Measurements from ENCODE around the gene SNRPD2.
"Not testable (repeated sequence)": the region's sequence is repeated elsewhere in the genome, so short reads cannot be mapped to it uniquely, and the experiment has no call there.

SNRPD2 gene
- long read RNA-seq, donor 1, transcript SNRPD2-202 (4 exons, 615 nt): minor isoform, 5 of 521 reads
- long read RNA-seq, donor 1, transcript SNRPD2-201 (3 exons, 901 nt): major isoform, 446 of 521 reads
- long read RNA-seq, donor 1, partial matches to known transcripts: 54 of 521 reads
- long read RNA-seq, donor 1, other reads (novel, unspliced or antisense): 15 of 521 reads
- long read RNA-seq, donor 2, transcript SNRPD2-201 (3 exons, 901 nt): major isoform, 266 of 314 reads
- long read RNA-seq, donor 2, partial matches to known transcripts: 39 of 314 reads
- long read RNA-seq, donor 2, other reads (novel, unspliced or antisense): 7 of 314 reads
- long read RNA-seq, donor 3, transcript SNRPD2-201 (3 exons, 901 nt): major isoform, 80 of 112 reads
- long read RNA-seq, donor 3, partial matches to known transcripts: 32 of 112 reads
- long read RNA-seq, donor 3, other reads (novel, unspliced or antisense): 0 of 112 reads
- long read RNA-seq, donor 4, transcript SNRPD2-201 (3 exons, 901 nt): major isoform, 199 of 251 reads
- long read RNA-seq, donor 4, partial matches to known transcripts: 43 of 251 reads
- long read RNA-seq, donor 4, other reads (novel, unspliced or antisense): 8 of 251 reads
- long read RNA-seq, donor 5, transcript SNRPD2-201 (3 exons, 901 nt): major isoform, 256 of 309 reads
- long read RNA-seq, donor 5, partial matches to known transcripts: 38 of 309 reads
- long read RNA-seq, donor 5, other reads (novel, unspliced or antisense): 12 of 309 reads
- long read RNA-seq, donor 6, transcript SNRPD2-201 (3 exons, 901 nt): major isoform, 181 of 276 reads
- long read RNA-seq, donor 6, partial matches to known transcripts: 89 of 276 reads
- long read RNA-seq, donor 6, other reads (novel, unspliced or antisense): 5 of 276 reads
- long read RNA-seq, donor 7, transcript SNRPD2-201 (3 exons, 901 nt): major isoform, 318 of 396 reads
- long read RNA-seq, donor 7, partial matches to known transcripts: 66 of 396 reads
- long read RNA-seq, donor 7, other reads (novel, unspliced or antisense): 11 of 396 reads
- long read RNA-seq, donor 8, transcript SNRPD2-201 (3 exons, 901 nt): major isoform, 198 of 249 reads
- long read RNA-seq, donor 8, partial matches to known transcripts: 44 of 249 reads
- long read RNA-seq, donor 8, other reads (novel, unspliced or antisense): 5 of 249 reads

DNA sequence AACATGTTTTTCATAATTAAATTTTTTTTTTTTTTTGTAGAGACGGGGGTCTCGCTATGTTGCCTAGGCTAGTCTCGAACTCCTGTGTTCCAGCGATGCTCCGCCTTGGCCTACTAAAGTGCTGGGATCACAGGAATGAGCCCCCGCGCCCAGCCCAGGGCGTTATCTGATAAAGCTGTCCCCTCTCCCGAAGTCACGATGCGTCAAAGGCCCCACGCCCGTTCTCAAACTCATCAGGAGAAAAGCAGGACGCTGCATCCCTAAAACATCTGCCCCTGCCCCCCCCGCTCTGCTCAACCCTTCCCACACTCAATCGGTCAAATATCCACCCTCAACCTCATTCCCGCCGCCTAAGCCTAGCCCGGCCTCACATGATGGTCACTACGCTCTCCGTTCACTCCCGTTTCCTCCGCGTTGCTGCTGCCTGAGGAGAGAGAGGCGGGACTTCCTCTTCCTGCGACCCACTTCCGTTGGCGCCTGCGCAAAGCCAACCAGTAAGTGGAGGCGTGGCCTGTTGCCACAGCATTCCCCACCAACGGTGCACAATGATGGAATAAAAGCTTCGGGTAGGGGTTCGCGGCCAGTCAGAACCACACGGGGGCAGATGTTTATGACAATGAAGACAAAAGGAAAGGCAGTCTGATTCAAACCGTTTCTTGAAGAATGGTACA is at the start of gene SNRPD2:
Gene SNRPD2 (minus strand): TSS at position 438 of the 671 bp plus-strand sequence. CDS start 65 bp downstream, at position 373.
- DNase-seq: peak; percentile 100

DNA sequence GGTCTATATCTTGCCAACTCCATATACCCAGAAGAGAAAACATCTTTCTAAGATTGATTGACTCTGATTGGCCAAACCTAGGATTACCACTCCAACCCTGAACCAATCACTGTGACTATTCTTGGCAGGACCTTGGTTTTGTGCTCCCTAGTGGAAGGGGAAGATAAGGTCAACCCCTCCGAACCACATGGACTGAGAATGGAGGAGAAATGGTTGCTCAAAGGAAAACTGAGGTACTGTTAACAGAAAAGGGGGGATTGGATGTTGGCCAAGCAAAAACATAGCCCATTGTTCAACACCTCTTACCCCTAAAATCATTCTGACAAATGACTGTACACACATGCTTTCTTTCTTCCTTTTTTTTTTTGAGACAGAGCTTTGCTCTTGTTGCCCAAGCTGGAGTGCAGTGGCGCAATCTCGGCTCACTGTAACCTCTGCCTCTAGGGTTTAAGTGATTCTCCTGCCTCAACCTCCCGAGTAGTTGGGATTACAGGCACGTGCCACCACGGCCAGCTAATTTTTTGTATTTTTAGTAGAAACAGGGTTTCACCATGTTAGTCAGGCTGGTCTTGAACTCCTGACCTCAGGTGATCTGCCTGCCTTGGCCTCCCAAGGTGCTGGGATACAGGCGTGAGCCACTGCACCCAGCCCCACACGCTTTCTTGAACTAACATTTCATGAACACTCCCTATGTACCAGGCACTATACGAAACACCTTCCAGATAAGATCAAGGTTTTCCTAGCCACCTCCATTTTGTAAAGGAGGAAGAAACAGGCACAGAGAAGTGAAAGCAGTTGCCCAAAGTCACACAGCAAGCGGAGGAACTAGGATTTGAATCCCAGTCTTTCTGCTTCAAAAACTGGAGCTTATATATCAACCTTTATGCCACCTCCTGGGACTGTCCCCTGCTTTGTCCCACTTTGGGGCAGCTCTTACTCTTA is 48.0 kb upstream of the SNRPD2 start:
- DNase-seq: no peak

DNA sequence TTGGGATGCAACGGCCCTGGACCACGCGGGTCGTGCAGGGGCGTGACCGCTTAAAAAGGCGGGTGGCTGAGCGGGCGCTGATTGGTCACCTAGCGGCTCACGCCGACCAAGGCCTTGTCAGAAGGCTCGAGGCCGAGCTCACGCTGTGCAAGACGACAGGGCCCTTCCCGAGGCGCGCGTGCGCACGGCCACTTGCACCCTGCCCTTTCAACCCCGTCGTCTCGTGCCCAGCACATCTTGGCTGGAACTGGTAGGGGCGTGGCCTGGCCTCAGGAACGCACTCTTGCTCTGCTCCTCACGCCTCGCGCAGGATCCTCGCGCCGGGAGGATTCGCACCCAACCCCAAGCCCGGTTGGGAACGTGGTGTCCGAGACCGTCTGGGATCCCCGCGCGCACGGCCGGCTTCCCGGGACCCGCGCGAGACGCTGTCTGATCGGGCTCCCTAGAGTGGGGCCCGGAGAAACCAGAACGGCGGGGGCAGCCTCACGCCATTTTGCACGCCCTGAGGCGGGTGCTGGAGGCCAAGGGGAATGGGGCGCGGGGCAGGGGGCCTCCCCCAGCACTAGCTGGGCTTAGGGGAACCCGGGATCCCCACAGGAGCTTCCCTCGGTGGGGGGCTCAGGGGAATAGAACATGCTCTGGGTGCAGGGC is 41.5 kb upstream of the SNRPD2 start, which contains the start of gene MEIOSIN:
Gene MEIOSIN (plus strand): TSS at position 280 of the 651 bp plus-strand sequence. CDS start 1,938 bp downstream, outside the sequence.
- no peak for DNase-seq

DNA sequence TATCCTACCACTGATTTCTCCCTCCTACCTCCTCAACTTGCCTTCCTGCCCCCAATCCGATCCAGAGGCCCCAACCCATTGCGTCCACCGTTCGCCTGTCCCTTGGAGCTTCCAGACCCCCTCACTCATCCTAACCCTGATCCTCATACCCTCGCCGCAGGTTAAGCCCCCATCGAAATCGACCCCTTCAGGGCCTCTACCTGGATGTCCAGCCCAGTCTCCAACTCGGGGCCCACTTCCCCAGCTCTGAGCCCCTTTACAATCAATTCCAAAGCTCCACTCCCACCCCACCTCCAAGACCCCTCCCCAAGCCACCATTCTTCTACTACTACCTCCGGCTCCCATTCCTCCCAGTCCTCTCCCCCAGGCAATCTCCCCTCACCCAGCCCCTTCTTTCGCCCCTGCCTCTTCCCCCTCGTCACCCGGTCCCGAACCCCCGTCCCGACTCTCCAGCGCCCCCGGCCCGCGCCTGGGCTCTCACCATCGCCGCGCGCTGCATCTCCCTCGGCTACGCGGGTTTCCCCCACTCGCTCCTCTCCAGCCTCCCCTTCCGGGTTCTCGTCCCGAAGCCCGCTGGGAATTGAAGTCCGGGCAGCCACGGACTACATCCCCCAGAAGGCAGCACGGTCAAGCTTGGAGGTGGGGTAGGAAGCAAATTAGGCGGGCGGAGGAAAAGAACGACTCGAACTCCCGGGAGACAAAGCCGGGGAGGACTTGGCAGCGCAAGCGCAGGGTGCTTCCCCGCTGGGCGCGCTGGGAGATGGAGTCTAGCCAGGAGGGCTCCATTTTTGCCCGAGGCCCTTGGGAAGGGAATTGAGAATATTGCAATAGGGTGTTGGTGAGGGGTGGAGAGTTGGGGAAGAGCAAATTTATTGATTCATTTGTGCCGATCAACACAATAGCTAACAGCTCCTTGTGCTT is 38.9 kb upstream of the SNRPD2 start, which contains the start of gene FBXO46:
Gene FBXO46 (minus strand): TSS at position 529 of the 921 bp plus-strand sequence. CDS start 17,401 bp downstream, outside the sequence.
- DNase-seq: peak; percentile 76

DNA sequence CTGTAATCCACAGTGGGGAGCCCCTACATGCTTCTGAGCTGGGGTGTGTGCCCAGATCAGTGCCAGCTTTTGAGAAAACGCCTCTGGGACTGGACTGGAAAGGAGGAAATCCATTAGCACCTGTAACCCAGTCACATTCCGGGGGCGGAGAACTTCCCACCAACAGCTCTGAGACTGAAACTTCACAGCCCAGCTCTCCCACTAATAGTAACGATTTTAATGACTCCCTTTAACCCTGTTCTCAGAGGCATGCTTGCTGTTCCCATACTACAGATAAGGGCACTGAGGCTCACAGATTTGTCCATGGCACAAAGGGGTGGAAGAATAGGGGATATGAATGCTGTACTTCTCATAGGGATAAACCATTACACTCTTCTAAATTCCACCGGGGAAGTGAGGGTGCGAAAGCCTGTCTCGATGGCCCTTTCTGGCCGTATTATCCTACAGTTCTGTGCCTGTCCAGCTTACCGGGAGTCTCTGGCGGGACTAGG is 38.1 kb upstream of the SNRPD2 start:
- DNase-seq: no peak

DNA sequence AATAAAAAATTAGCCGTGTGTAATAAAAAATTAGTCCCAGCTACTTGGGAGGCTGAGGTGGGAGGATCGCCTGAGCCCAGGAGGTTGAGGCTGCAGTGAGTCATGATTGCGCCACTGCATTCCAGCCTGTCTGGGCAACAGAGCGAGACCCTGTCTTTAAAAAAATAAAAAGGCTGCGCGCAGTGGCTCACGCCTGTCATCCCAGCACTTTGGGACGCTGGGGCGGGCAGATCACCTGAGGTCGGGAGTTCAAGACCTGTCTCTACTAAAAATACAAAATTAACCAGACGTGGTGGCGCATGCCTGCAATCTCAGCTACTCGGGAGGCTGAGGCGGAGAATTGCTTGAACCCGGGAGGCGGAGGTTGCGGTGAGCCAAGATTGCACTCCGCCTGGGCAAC is 36.9 kb upstream of the SNRPD2 start:
- not testable (repeated sequence) for DNase-seq

DNA sequence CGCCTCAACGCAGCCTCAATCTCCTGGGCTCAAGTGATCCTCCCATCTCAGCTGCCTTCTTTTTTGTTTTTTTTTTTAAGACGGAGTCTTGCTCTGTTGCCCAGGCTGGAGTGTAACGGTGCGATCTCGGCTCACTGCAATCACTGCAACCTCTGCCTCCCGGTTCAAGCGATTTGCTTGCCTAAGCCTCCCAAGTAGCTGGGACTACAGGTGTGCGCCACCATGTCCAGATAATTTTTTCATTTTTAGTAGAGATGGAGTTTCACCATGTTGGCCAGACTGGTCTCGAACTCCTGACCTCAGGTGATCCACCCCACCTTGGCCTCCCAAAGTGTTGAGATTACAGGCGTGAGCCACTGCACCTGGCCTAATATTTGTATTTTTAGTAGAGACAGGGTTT is 28.3 kb upstream of the SNRPD2 start:
- DNase-seq: not testable (repeated sequence)

DNA sequence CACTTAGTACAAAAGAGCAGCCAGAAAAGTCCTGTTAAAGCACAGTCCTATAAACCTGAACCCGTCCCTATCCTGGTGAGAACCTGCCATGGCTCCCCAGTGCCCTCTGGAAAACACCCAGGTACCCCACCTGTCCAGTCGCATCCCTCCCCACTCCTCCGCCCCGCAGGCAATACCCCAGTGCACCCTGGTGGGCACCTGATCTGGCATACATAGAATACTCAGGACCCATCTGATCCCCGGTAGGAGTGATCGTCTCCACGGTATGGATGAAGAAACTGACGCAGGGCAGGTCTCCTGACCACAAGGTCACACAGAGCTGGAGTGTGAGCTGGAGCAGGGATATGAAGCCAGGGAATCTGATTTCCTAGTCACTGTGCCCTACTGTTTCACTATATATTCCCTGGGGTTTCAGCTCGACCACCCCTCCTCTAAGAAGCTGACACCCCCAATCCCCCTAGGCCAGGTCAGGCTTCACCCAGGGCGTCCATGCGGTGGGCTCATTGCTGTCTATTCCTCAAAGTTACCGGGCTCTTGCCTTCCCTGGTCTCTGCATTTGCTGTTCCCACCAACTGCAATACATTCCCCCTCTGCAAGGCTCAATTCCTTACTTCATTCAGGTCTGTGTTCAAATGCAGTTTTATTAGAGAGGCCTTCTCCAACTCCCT is 26.4 kb upstream of the SNRPD2 start:
- DNase-seq: no peak

DNA sequence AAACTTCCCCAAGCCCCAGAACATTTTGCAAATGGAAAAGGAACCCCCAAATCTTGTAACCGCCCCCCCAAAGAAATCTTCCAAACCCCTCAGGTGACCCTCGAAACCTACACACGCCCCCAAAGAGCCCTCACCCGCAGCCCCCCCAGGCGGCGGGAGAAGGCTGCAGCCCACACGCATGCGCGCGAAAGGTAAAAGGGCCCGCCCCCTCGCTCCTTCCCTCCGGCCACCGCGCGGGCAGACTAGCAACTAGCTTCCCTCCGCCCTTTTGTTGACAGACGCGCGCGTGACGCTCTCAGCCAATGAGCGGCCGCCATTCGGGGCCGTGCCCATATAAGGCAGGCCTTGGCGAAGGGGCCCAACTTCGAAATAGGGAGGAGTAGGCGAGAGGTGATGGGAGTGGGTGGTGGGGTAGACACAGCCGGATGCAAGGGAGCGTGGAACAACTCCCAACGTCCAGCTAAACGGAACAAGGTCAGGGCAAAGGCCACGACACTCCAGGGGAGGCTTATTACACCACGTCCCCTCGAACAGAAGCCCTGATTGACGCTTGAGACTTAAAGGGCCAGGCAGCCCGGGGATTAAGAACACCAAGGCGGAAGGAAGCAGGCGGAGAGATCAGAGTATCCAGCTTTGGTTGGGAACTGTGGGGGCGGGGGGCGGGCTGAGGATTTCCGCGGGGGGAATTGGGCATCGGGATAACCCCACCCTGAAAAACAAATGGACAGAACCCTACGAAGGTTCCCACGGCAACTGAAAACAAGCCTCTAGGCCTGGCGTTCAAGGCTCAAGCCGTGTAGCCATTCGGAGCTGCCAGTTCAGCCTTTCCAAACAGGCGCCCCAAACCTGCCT is 25.6 kb upstream of the SNRPD2 start:
- peak; percentile 88 for DNase-seq

DNA sequence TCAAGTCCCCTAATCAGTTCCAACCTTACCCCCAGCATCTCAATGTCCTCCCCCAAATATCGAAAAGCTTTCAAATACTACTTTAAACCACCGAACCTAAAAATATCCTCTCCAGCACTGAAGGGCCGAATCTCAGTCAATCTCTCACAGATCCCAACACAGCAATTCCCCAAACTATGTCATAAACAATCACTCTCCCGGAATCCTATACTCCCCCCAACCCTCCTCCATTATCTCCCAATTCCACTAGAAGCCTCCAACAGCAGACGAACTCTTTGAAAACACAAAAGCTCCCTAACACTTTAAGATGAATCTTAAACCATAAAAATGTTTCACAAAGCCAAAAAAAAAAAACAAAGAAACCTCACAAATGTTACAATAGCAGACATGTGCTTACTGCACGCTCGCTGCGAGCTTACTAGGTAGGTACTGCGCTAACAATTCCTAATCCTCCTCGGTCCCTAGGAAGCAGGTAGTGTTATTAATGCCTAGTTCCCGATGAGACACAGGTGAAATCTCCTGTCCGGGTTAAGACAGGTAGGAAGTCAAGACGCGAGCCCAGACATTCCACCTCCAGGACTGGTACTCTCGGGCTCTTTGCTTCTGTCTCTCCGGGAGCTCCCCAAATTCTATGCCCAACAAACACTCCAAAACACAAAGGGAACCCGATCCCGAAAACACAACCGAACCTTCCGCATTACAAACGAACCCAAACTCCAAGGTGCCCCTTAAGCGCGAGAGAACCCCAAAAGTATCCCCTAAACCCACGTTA is 24.8 kb upstream of the SNRPD2 start:
- peak; percentile 70 for DNase-seq

DNA sequence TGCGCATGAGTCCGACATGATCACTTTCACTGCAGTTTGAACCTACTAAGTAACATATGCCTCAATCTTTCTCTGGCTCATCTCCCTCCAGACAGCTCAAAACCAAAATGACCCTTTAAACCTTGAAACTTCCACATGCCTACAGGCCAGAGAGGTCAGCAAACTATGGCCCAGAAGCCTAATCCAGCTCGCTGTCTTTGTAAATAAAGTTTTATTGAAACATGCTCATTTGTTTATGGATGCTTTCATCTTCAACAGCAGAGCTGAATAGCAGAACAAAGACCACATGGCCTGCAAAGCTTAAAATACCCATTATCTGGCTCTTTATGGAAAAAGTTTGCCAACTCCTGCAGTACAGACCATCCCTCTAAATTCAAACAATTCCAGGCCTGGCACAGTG is 23.4 kb upstream of the SNRPD2 start:
- DNase-seq: no peak

DNA sequence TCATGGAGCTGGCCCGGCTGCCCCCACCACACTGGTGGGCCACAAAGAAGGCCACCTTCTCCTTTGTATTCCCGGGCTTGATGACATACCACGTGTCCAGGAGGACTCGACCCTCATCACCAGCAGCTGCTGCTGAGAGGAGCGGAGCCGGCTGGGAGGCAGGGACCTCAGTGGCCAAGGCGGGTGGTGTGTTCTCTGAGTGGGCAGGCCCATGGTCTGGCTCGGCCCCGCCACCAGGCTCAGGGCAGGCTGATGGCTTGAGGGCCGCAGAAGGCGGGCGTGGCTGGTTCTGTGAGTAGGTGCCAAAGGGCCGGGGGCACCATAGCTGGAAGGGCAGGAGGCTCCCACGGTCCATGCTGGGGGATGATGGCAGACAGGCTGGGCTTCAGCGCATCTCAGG is 21.4 kb upstream of the SNRPD2 start:
- no peak for DNase-seq

DNA sequence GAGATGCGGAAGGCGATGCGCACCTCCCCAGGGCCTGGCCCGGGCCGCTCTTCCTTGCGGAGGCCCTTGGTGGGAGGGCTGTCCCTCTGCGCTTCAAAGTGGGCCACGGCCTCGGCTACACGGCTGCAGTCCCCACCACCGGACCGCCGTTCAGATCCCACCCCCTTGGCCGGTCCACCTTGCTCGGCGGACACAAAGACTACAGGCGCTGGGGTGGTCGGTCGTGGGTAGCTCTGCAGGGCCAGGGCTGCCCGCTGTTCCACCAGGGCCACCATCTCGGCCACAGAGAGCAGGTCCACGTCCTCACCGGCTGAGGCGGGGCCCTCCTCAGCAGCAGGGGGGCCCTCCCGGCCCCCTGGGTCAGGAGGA is 20.9 kb upstream of the SNRPD2 start:
- no peak for DNase-seq

DNA sequence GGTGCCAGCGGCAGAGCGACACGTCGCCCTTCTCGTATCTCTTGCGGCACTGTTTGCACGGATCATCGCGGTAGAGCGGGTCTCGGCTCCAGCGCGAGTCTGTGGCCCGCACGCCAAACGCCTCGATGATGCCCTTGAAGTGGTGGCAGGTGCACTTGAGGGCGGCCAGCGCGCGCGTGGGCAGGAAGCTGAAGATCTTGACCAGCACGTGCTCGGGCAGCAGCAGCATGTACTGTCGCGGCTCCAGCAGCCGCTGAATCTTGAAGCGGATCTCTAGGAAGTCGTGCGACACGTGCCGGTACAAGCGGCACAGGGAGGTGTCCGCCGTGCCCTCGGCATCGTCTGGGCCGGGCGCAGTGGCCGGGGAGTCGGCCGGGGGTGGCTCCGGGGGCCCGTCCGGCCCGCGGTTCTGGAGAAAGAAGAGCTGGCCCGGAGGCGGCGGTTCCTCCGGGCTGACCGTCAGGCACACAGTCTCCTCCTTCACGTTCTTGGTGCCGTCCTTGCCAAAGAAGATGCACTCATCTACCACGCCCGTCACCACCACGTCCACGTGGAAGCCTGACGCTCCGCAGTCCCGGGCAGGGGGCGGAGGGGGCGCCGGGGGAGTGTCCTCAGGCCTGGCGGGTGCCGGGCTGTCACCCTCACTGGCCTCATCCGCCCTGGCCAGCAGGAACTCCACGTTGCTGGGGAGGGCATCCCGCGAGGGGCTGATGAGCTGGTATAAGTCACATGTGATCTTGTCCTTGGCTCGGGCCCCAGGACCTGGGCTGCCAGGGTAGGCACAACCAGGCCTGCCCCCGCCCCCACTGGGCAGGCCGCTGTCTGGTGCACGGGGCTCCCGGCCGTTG is 20.3 kb upstream of the SNRPD2 start:
- no peak for DNase-seq

DNA sequence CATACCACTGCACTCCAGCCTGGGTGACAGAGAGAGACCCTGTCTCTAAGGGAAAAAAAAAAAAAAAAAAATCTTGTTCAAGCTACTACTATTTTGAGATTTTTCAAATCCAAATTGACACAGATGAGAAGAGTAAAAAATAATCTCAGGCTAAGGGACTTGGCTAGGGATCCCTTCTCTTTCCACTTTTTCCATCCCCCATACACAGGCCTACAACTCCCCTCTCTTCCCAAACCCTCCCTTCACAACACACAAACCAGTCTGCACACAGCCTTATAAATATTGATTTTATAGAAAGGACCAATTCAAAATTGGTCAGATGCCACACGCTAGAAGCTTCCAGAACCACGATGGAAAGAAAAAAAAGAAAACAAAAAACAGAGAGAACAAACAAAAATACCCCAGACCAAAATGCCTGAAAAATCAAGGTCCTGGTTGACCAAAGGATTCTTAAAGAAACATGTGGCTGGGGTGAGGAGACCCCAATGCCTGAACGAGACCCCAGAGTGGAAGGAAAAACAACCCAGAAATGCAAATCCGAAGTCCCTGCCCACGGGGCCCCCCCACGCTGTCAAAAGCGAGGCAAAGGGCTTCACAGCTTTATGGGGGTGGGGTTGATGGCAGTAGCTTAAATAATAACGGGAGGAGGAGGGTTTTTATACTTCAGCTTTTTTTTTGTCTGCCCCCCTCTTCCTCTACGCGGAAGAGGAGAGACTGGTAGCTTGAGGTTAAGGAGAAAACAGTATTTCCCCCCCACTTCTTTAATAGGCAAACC is 18.8 kb upstream of the SNRPD2 start:
- no peak for DNase-seq

Data from right kidney (tissue), 9 donors.